Smooth muscle cell (in vitro differentiated cells): Measurements from ENCODE around the gene FTCDNL1. TPM values are rescaled to one million over a fixed set of nuclear protein-coding genes. Genes with fewer than 3 reads are reported as not detected.

Source experiments
- DNase-seq: peaks from one replicate; lab custom pipeline; 2025; ENCODE audit not compliant: unreplicated experiment; lab: John Stamatoyannopoulos, UW
- H2AFZ ChIP-seq: fragments of 200-600 bp; sonication (generic); 2 replicates; pipeline ENCODE4 v1.6.0; 2016; ENCODE audit warnings: antibody characterized with exemption, low read depth, mild to moderate bottlenecking
- H3F3A ChIP-seq: fragments of 200-600 bp; sonication (generic); 2 replicates; pipeline ENCODE4 v1.6.0; 2017; ENCODE audit warnings: antibody characterized with exemption, low read depth
- H3K27ac ChIP-seq: fragments of 200-600 bp; sonication (generic); 2 replicates; pipeline ENCODE4 v1.5.1; 2016; ENCODE audit warnings: low read depth, mild to moderate bottlenecking
- H3K27me3 ChIP-seq: fragments of 200-600 bp; sonication (generic); 2 replicates; pipeline ENCODE4 v1.6.1; 2016; ENCODE audit warnings: low read depth, mild to moderate bottlenecking
- H3K36me3 ChIP-seq: fragments of 200-600 bp; sonication (generic); 2 replicates; pipeline ENCODE4 v1.5.1; 2016; ENCODE audit warnings: low read depth
- H3K4me1 ChIP-seq: fragments of 200-600 bp; sonication (generic); 2 replicates; pipeline ENCODE4 v1.5.1; 2016; ENCODE audit warnings: low read depth
- H3K4me2 ChIP-seq: fragments of 200-600 bp; sonication (generic); 2 replicates; pipeline ENCODE4 v1.6.0; 2016; ENCODE audit warnings: mild to moderate bottlenecking
- H3K4me3 ChIP-seq: fragments of 200-600 bp; sonication (generic); 2 replicates; pipeline ENCODE4 v1.5.1; 2016; ENCODE audit warnings: mild to moderate bottlenecking
- H3K79me2 ChIP-seq: fragments of 200-600 bp; sonication (generic); 2 replicates; pipeline ENCODE4 v1.6.0; 2016; ENCODE audit warnings: low read depth, mild to moderate bottlenecking
- H3K9ac ChIP-seq: fragments of 200-600 bp; sonication (generic); 2 replicates; pipeline ENCODE4 v1.6.0; 2016; ENCODE audit warnings: low read depth
- H3K9me3 ChIP-seq: fragments of 200-600 bp; sonication (generic); replicated peaks from 2 replicates; pipeline ENCODE4 v1.5.1; 2016; ENCODE audit warnings: low read depth
- H4K20me1 ChIP-seq: fragments of 200-600 bp; sonication (generic); 2 replicates; pipeline ENCODE4 v1.6.0; 2016; ENCODE audit warnings: low read depth
- CTCF ChIP-seq: fragments of 200-600 bp; sonication (generic); IDR thresholded peaks from 2 replicates; pipeline ENCODE4 v1.5.1; 2017; ENCODE audit warnings: borderline replicate concordance, mild to moderate bottlenecking, antibody characterized with exemption; ENCODE audit not compliant: insufficient read depth, poor library complexity, severe bottlenecking
- WGBS: methylation state at CpG from one replicate; pipeline ENCODE4 v1.1.7; 2016; ENCODE audit warnings: low lambda C conversion rate; 5-methylcytosine and 5-hydroxymethylcytosine counted together
- polyA plus RNA-seq: library from polyadenylated mRNA; unstranded; fragments of >200 nt; fragmentation: Nextera tagmentation; extraction: Ambion mirVana; gene quantifications from 2 replicates; pipeline ENCODE4 v1.2.1, GENCODE V29; 2016
- total RNA-seq: library from RNA; depleted of rRNA; stranded (reverse); fragments of >200 nt; gene quantifications from 2 replicates; pipeline ENCODE4 v1.2.3, GENCODE V29; 2014

FTCDNL1 gene
- total and polyA plus RNA-seq, 2 experiments from 2014 or later, result 0.66 TPM; not detected in 1

- Histone ChIP-seq H3K4me3 (no peak overlapping the region), H3K27me3 (peaks cover 50% of the 10 kb centered on the region), H3K4me2 (no peak overlapping the region), H3K27ac (no peak overlapping the region), H3K4me1 (peaks cover 5% of the 10 kb centered on the region), H3F3A (no peaks in the 10 kb centered on the region), H3K9ac (no peak overlapping the region), H3K79me2 (no peaks in the 10 kb centered on the region), H3K9me3 (no peaks in the 10 kb centered on the region), H3K36me3 (no peaks in the 10 kb centered on the region), H2AFZ (no peak overlapping the region), H4K20me1 (no peaks in the 10 kb centered on the region)
- DNase-seq, result no peak
- TF ChIP-seq CTCF, result no peak
- 70% methylated on average over 2 of the region's 2 CpGs for WGBS
Observed at GRCh38 chr2:199847181-199847864, 3.7 kb downstream of the FTCDNL1 start.

DNA sequence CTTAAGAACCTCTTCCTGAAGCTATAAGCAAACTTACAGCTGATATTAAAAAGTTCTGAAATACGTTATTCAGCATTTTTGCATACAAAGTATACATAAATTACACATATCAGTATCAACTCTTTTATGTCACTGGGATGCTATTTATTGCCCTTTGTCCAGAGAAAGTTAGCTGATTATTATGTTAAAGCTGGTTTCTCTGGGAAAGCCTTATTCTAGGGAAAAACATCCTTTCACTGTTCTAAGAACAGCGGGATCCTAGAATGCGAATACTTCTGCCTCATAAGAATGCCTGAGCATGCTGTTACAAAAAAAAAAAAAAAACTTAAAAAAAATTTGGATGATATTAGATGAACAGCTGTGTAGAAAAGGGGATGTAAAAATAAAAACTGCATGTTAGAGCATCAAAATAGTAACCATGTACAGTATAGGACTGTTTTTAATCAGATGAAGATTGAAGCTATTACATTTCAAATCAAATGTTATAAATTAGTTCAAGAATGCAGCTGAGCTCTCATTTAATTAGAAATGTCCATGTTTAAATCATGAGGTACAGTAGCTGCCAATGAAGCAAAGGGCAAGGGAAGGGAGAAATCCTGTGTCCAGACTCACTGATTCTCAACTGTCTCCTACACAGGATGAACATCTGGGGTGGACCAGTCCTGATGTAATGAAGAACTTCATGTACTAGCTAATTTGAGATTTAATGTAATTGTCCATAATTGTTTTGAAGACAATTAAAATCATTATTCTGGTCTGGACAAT lies 8.2 kb downstream of the FTCDNL1 start:
- no peaks in the 10 kb centered on the region for H3K4me1 ChIP-seq
- no peak for TF ChIP-seq CTCF
- H3K9ac ChIP-seq, result no peak overlapping the region
- H3K36me3 ChIP-seq, result no peaks in the 10 kb centered on the region
- H3F3A ChIP-seq, result no peaks in the 10 kb centered on the region
- 72% methylated on average over 3 of the region's 3 CpGs for WGBS
- no peaks in the 10 kb centered on the region for H4K20me1 ChIP-seq
- no peak overlapping the region for H2AFZ ChIP-seq
- no peaks in the 10 kb centered on the region for H3K79me2 ChIP-seq
- DNase-seq, result no peak
- H3K27ac ChIP-seq, result no peak overlapping the region
- H3K27me3 ChIP-seq, result peaks cover 32% of the 10 kb centered on the region
- no peak overlapping the region for H3K4me3 ChIP-seq
- no peak overlapping the region for H3K4me2 ChIP-seq
- H3K9me3 ChIP-seq, result no peaks in the 10 kb centered on the region

DNA sequence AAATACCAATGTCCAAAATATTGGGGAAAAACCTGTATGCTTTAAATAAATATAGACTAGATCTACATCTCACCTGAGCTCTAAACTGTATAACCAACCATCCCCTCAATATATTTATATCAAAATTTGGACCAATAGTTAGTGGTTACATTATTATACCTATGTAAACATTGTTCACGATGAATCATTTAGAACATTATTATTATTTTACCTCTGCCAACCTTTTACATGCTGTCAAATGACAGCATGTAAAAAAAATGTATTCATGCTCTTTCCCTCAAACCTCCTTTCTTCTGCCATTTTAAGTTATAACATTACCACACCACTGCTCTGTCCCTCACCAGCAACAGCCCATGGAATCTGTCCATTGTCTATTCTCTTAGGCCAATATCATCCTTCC lies 9.6 kb downstream of the FTCDNL1 start:
- no peaks in the 10 kb centered on the region for H4K20me1 ChIP-seq
- DNase-seq, result no peak
- H2AFZ ChIP-seq, result no peak overlapping the region
- H3K9me3 ChIP-seq, result no peaks in the 10 kb centered on the region
- H3K4me1 ChIP-seq, result no peaks in the 10 kb centered on the region
- no peak overlapping the region for H3K4me2 ChIP-seq
- H3K9ac ChIP-seq, result no peak overlapping the region
- no peak for TF ChIP-seq CTCF
- H3K27ac ChIP-seq, result no peak overlapping the region
- peaks cover 23% of the 10 kb centered on the region for H3K27me3 ChIP-seq
- H3K4me3 ChIP-seq, result no peak overlapping the region
- H3K36me3 ChIP-seq, result no peaks in the 10 kb centered on the region
- H3K79me2 ChIP-seq, result no peaks in the 10 kb centered on the region
- 90% methylated on average over 1 of the region's 1 CpG for WGBS
- H3F3A ChIP-seq, result no peaks in the 10 kb centered on the region
